GM21576 (cell line): ENCODE measurements around the gene C9orf85.
"Not testable (repeated sequence)": the region's sequence is repeated elsewhere in the genome, so short reads cannot be mapped to it uniquely, and the experiment has no call there.

ENCODE experiments used
- ATAC-seq: cut with Tn5 transposase; IDR thresholded peaks from one replicate; pipeline ENCODE4 v1.9.1; 2021; ENCODE audit warnings: mild to moderate bottlenecking, moderate library complexity; ENCODE audit not compliant: unreplicated experiment

Gene C9orf85

DNA sequence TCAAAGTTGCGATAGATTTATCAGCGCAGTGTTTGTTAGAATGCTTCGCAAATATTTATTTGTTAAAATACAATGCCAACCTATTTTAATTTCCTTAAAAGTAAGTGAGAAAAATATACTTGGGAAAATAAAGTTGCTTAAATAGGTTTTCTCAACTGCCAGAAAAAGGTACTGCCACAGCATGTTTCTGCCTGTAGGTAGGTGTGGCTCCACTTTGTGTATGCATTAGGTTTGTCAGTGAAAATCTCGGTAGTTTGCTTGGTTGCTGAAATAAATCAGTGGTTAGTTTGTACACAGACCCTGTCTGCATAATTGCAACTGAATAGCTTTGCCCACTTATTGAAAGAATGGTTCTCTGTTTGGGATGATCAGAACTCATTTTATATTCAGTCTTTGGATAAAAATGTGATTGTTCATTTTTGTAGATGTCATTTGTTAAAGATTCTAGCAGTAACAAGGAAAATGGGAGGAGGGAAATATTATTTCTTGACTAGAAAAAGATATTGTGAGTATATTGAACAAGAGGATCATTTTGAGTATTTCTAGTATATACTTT is 25.7 kb downstream of the C9orf85 start:
- no peak for ATAC-seq

DNA sequence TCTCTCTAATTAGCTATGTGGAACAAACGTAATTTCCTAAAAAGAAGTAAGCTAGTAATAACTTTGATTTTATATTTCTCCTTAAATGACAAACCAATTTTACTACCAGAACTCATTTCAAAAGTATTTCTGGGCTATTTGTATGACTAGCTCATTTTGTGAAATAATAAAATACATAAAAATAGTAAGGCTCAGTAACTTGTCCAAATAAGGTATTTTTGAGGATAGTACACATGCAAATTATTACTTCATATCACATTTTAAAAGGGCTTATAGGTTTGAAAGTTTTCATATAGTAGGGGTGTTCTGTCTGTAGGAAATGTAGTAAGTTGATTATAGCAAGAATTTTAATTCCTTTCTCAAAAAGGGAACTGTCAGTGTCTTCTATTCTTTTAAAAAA is 26.5 kb downstream of the C9orf85 start:
- no peak for ATAC-seq

DNA sequence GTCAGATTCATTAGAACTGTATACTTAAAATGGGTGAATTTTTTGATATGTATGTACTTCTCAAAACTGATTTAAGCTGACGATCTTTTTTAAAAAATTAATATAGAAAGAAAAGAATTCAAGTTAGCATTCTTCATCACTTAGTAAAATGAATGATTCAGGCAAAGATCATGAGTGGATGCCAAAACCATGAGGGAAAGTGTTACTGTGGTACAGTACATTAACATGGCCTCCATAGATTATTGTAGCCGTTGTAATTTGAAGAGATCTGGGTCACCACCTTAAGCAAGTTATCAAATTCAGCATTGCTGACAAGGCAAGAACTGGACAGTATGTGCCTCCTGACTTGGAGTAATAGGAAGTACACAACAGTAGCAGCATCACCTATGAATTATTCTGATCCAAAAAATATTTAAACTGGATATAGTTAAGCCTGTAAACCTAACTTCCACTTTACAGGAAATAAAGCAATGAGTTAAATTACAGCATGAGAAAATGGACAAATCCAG is 29.7 kb downstream of the C9orf85 start:
- ATAC-seq: no peak

DNA sequence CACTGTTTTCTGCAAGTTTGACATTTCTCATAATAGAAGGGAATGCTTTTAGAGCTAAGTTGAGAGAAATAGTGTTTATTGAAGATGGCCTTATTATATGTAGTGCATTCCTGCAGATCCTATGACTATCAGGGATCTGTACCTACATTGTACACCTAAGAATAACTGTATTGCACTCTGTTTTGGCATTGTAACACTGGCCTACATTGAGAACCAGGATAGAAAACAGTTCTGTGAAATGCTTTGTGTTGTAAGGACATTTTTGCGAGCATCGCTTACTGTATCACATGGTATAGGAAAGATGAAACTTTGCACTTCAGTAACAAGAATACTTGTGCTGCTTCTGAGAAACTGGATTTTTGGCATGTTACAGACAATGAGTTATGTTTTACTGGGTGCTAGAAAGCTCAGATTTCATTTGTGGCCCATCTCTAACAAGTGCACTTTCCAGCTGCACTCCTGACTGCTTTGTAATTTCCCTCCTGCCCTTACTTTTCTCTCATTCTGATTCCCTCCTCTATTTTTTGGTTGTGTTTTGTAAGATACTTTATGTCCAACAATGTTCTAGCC is 30.6 kb downstream of the C9orf85 start:
- no peak for ATAC-seq

DNA sequence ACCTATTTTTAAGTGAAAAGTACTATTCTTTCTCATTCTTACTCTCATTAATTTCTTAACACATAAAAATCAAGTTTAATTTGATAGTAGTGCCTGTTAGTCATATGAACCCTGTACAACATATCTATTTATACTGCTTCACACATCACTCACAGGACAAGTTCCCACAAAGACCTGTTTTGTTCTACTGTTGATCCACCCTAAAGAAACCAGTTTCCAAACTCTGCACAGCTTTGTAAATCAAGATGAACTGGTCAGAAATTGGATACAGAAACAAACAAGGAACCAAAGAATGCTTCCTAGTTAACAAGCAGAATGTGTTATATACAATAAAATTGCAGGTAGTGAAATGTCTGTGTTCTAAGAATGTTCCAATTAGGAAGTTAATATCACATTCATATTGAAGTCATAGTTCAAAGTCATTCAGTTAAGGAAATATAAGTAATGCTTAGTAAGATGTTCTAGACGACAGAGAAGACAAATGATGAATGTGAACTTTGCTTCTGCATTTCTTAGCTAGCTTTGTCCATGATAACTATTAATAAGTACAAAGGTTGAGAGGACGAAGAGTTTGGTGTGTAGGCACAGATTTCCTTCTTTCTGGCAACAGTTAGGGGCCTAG is 33.4 kb downstream of the C9orf85 start:
- no peak for ATAC-seq

DNA sequence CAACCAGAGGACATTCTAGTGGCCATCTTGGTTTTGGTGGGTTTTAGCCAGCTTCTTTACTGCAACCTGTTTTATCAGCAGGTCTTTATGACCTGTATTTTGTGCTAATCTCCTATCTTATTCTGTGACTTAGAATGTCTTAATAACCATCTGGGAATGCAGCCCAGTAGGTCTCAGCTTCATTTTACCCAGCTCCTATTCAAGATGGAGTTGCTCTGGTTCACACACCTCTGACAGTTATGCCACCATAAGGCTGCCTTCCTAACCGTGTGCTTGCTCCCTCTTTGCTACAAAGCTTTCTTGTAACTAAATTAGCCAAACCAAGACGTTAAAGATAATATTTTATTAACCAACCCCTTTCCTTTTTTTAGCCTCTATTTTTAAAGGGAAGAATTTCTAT is 43.2 kb downstream of the C9orf85 start:
- not testable (repeated sequence) for ATAC-seq

DNA sequence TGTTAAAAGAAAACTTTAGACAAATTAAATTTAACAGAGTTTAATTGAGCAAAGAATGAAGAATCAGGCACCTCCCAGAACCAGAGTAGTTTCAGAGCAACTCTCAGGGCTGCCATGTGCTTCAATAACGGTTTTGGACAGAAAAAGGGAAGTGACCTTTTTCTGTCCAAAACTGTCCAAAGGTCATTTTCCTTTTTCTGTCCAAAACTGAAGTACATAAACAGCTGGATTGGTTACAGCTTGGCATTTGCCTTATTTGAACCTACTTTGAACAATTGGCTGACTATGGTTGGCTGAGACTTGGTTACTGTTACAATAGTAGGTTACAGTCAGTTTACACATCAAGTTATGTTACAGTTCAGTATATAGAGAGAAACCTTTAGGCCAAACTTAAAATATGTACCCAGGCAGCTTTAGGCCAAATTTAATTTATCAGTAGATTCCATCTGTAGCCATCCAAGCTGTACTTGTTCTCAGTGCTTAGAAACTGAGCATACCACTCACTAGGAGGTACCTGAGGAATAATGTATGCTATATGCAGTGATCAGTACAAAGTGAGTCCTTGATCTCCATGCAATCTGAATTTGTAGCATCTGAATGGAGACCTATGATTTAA is 44.0 kb downstream of the C9orf85 start:
- ATAC-seq: no peak

DNA sequence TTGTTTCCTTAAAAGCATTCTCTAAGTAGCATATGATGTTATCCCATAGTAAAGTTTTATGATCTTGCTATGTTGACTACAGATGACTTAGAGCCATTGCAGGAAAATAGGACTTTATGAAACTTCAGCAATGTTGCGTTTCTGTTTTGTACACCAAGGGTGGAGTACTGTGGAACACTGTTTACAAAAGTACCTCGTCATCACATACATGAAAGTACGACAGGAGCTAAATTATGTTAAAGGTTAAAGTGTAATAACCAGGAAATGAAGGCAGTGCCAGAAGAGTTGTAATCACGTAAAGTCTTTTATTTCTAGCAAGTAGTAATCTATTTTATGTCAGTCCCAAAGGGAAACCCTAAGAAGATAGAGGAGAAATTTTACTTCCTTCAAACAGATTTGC is 50.9 kb downstream of the C9orf85 start:
- no peak for ATAC-seq

DNA sequence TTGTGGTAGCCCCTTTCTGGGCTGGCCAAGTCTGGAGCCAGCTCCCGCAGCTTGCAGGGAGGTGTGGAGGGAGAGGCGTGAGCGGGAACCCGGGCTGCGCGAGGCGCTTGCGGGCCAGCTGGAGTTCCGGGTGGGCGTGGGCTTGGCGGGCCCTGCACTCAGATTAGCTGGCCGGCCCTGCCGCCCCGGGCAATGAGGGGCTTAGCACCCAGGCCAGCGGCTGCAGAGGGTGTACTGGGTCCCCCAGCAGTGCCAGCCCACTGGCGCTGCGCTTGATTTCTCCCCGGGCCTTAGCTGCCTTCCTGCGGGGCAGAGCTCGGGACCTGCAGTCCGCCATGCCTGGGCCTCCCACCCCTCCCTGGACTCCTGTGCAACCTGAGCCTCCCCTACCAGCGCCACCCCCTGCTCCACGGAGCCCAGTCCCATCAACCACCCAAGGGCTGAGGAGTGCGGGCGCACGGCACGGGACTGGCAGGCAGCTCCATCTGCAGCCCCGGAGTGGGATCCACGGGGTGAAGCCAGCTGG is 52.1 kb downstream of the C9orf85 start:
- ATAC-seq: not testable (repeated sequence)

DNA sequence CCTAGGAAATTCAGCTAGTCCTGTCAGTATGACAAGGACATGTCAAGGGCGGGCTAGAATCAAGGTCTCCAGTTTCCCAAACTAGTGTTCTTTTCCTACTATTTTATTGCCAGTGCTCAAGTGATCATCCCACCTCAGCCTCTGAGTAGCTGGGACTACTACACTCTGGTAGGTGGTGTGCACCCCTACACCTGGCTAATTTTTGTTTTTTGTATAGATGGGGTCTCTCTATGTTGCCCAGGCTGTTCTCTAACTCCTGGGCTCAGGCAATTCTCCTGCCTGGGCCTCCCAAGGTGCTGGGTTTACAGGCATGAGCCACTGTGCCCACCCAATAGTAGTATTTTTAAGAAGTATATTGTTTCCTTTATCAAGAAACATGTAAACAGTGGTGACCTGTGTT is 54.0 kb downstream of the C9orf85 start:
- ATAC-seq: no peak

DNA sequence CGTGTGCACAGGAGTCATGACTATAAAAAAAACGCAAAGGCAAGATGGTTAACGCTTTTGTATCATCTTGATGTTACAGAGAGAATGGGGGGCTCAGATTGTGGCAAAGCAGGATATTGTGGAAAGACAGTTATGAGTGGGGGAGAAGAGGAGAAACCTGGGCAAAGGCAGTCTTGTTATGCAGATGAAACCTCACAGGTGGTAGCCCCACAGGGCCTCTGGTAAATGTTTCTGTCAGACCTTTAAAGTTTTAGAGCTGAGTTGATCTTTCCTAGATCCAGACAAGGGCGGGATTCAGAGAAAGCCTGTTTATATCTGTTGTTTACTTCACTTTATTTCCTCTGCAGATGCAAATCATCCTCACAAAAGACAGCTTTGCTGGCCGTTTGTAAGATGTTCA is 55.2 kb downstream of the C9orf85 start:
- no peak for ATAC-seq

DNA sequence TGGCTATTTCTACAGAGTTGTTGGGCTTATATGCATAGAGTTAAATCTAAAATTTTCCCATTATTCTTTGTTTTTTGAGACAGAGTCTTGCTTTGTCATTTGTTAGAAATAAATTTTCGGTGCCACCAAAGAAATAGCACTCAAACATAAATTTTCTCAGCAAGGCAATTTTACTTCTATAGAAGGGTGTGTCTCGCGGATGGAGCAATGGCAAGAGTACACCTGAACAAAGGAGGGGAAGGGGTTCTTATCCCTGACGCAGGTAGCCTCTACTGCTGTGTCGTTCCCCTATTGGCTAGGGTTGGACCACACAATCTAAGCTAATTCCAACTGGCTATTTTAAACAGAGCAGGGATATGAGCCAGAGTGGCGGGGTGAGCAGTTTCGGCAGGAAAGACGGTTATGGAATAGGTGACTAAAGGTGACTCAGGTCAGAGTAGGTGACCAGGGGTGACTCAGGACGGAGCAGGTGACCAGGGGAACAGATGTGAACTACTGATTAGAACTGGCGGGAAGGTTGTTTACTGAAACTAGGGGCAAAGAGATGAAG is 57.2 kb downstream of the C9orf85 start:
- ATAC-seq: no peak

DNA sequence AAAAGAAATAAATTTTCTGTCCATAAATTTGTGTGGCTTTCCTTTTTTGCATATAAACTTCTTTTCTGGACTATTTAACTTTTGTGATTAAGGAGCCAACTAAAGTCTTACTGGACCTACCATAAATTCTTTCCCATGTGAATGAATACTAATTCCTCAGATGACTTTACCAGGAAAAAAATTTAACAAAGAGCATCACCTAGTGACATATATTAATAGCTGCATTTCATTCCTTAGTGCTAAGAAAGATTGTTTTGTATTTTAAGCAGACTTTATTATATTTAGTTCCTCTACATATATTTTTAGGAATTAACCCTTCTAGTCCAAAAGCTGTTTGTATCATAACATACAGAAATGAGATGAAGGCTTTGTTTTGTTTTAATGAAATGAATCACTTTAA is 64.4 kb downstream of the C9orf85 start:
- no peak for ATAC-seq

DNA sequence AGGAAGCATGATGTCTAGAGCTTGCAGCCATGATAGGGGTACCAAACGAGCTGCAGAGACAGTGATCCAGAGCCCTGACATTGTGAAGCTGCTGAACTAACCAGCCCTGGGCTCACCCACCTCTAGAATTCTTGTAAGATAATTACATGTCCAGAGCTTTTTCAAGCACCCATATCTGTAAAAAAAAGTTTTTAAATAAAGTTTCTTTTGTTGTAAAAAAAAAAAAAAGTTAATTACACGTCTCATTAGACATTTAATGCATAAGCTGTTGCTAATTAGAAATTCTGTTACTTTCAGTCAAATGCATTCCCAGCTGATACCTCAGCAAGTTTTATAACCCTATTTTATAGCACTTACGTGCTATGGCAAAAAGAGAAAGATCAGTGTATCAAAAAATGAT is 65.6 kb downstream of the C9orf85 start:
- ATAC-seq: no peak

DNA sequence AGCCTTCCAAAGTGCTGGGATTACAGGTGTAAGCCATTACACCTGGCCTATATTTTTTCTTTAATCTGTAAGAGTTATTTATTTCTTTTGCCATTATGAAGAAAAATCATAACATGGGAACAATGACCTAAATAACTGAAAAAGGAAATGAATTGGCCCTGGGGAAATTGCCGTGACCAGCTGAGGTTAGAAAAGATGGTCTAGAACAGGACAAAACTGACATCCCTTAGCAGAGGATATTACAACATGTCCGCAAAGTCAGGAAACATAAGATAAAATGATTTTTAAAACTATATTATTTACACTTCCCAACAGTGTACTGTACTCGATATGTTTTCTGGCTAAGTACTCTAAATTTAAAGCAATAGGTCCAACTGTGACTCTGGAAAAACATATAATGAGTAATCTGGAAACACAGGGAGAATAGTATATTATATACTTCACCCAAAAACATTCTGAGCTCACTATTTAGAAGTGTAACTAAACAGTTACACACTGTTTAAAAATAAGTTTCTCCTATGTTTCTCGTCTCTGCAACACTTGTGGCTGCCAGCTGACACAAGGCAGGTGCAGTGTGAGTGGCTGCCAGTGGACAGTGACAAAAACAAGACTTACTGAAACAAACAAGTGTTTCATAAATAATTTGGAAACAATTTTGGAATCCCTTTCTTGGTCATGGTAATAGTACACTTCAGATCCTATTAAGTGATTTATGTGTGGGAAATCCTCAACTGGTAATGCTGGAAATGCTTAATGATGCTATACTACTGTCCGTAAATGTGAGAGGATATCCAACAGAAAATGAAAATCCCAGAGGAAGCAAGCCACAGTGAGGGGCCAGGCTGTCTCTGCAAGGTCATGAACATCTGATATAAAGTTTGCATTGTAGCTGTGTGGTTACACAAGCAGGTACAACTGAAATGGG is 69.1 kb downstream of the C9orf85 start:
- no peak for ATAC-seq

DNA sequence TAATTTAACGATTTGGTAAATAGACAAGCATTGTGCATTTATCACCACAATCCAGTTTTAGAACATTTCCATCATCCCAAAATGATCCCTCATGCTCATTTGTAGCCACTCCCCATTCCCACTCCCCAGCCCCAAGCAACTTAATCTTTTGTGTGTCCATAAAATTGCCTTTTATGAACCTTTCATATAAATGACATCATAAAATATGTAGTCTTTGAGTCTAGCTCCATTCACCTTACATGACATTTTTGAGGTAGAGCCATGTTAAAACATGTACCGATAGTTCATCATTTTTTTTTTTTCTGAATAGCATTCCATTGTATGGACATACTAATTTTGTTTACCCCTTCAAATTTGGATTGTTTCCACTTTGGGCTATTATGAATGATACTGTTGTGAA is 70.5 kb downstream of the C9orf85 start:
- ATAC-seq: no peak

DNA sequence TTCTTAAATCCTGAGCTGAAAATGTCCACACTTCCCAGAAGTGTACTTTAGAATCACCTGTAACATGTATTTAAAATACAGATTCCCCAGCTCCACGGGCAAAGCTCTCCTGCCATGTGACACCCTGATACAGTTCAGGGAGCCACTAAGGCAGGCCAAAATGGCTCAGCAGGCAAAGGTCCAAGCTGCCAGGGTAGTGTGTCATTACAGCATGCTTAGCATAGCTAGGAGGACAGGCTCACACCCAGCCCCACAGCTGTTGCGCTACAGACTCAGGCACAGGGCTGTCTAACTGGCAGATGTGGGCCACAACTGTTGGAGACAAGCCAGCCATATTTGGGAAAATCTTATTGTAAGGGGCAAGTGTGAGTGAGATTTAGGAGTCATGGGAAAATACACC is 73.0 kb downstream of the C9orf85 start:
- ATAC-seq: no peak

DNA sequence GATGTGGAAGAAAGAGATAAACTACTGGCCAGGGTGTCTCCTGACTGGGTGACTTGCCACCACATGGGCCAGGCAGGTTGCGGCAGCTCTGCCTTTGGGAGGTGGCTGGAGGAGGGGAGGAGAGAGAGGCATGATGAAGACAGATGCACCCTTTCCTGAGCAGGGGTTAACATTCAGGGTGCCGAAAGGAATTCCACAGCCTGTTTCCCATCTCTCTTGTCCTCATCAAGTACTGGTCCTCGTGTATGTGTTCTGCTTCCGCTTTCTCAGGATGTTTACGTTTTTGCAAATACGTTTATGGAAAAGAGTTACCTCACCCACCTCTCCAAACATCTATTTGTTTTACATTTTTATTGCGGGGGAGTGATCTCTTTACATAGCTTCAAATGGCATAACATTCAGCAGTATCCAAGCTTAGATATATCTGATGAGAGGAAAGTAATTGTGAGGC is 73.4 kb downstream of the C9orf85 start:
- no peak for ATAC-seq

DNA sequence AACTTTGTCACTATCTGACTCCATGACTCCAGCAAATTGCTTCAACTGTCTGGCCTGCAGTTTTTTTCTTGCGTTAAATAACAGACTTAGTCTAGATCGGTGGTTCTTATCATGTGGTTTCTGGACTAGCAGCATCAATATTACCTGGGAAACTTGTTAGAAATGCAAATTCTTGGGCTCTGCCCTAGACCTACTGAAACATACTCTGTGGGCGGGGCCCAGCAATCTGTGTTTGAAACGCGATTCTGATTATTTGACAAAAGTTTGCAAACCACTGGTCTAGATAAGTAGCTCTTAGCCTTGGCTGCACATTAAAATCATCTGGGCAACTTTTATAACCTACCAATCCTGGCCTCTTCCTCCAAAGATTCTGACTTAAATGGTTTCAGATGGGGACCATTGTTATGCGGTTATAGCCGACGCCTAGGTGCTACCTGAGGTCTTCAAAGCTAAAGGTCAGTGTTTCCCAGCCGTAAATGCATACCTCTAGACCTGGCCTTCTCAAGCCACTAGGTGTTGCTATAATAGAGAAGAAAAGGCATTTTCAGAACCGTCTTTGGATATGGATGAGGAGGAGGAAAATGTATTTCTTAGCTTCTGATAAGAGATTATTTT is 74.0 kb downstream of the C9orf85 start:
- ATAC-seq: no peak

DNA sequence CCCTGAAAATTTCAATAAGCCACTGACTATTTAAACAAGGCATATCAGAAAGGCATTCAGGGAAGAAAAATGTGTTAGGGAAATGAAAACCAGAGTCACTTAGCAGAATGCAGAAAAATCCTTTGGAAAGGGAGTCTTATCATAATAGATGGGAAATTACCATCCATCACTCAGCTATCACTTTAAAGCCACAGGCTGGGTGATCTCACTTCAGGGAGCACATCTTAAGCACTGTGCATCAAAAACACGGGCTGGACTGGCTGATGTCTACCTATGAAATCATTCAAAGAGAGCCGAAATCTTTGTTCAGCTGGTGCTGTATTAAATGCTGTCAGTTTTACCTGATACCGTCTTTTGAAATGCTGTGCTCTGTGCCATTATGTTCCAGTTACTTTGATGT is 75.5 kb downstream of the C9orf85 start:
- no peak for ATAC-seq
